ENCODE data around the gene SARM1. TPM values are rescaled to one million over a fixed set of nuclear protein-coding genes. Genes with fewer than 3 reads are reported as not detected.

SARM1 gene
- total RNA-seq, 1 donor = 5.8 TPM

DNA sequence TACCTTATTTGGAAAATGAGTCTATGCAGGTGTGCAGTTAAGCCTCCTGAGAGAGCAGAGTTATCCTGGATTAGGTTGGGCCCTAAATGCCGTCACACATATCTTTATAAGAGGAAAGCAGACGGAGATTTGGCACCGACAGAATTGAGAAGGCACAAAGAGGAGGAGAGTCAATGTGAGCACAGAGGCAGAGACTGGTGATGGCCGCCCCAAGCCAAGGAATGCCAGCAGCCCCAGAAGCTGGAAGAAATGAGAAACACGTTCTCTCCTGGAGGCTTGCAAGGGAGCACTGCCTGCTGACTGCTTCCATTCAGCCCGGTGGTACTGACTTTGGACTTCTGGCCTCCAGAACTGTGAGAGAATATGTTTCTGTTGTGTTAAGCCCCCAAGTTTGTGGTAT, 31.4 kb downstream of the SARM1 start:
- Histone ChIP-seq H3K4me3 (ENCODE audit: insufficient read depth, low read length) (no peak overlapping the region), H4K20me1 (ENCODE audit: insufficient read depth, low read length) (peaks cover 4% of the 10 kb centered on the region), H3K27me3 (ENCODE audit: insufficient read depth, low read length) (no peaks in the 10 kb centered on the region), H3K9me3 (ENCODE audit: low read depth, low read length) (no peaks in the 10 kb centered on the region), H3K4me1 (ENCODE audit: insufficient read depth, low read length) (peaks cover 14% of the 10 kb centered on the region), H3K36me3 (ENCODE audit: insufficient read depth, low read length) (peaks cover 26% of the 10 kb centered on the region), H3K27ac (ENCODE audit: low read depth, low read length) (no peak overlapping the region), H2AFZ (ENCODE audit: low read length) (no peak overlapping the region), H3K79me2 (ENCODE audit: insufficient read depth, low read length) (no peaks in the 10 kb centered on the region), H3K4me2 (ENCODE audit: insufficient read depth, low read length) (no peak overlapping the region)
- TF ChIP-seq CTCF (IDR thresholded peaks at IDR 0.05; ENCODE audit: extremely low read depth, low read depth, low read length) = no peak
- DNase-seq (ENCODE audit: insufficient read length, low spot score, missing footprints) = no peak

DNA sequence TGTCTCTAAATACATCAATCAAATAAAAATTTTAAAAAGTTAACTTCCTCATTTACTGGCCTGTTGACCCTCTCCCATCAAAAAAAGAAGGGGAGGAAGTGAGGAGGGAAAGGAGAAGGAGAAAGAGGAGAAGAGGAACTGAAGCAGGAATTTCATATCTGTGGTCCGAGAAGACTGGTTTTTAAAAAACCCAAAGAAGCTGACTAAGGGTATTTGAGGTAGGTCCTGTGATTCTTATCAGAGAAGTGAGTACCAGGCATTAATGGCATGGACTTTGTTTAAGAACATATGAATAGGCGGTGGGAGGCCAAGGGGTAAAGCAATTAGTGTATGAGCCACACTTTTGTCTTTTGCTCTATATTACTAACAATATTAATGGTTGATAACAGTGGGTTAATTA, 32.5 kb downstream of the SARM1 start:
- no peak for DNase-seq (ENCODE audit: insufficient read length, low spot score, missing footprints)
- no peak for TF ChIP-seq CTCF (IDR thresholded peaks at IDR 0.05; ENCODE audit: extremely low read depth, low read depth, low read length)
- H3K4me1 ChIP-seq (ENCODE audit: insufficient read depth, low read length) = peaks cover 9% of the 10 kb centered on the region
- no peak overlapping the region for H3K4me2 ChIP-seq (ENCODE audit: insufficient read depth, low read length)
- no peaks in the 10 kb centered on the region for H3K27me3 ChIP-seq (ENCODE audit: insufficient read depth, low read length)
- peaks cover 26% of the 10 kb centered on the region for H3K36me3 ChIP-seq (ENCODE audit: insufficient read depth, low read length)
- no peak overlapping the region for H2AFZ ChIP-seq (ENCODE audit: low read length)
- no peak overlapping the region for H3K4me3 ChIP-seq (ENCODE audit: insufficient read depth, low read length)
- H3K9me3 ChIP-seq (ENCODE audit: low read depth, low read length) = no peaks in the 10 kb centered on the region
- no peaks in the 10 kb centered on the region for H3K79me2 ChIP-seq (ENCODE audit: insufficient read depth, low read length)
- H3K27ac ChIP-seq (ENCODE audit: low read depth, low read length) = no peak overlapping the region
- H4K20me1 ChIP-seq (ENCODE audit: insufficient read depth, low read length) = no peaks in the 10 kb centered on the region

DNA sequence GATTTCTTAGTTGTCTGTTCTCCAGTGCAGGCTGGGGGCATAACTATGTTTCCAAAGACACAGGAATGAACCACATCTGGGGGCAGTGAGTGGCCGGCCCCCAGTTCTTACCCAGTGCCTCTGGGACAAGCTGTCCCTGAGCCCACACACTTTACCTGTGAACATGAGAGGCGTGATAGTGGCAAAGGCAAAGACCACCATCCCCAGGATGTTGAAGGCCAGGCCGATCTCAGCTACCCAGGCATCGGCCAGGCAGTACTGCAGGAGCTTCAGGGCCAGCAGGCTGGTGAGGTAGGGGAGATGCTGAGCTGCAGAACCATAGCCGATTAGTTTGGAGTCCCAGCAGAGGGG, 32.9 kb downstream of the SARM1 start:
- Histone ChIP-seq H2AFZ (ENCODE audit: low read length) (no peak overlapping the region), H3K79me2 (ENCODE audit: insufficient read depth, low read length) (no peaks in the 10 kb centered on the region), H3K4me2 (ENCODE audit: insufficient read depth, low read length) (no peak overlapping the region), H3K36me3 (ENCODE audit: insufficient read depth, low read length) (peaks cover 24% of the 10 kb centered on the region), H3K9me3 (ENCODE audit: low read depth, low read length) (no peaks in the 10 kb centered on the region), H3K4me3 (ENCODE audit: insufficient read depth, low read length) (peak overlapping the region; percentile 89), H4K20me1 (ENCODE audit: insufficient read depth, low read length) (no peaks in the 10 kb centered on the region), H3K27ac (ENCODE audit: low read depth, low read length) (no peak overlapping the region), H3K27me3 (ENCODE audit: insufficient read depth, low read length) (no peaks in the 10 kb centered on the region), H3K4me1 (ENCODE audit: insufficient read depth, low read length) (peaks cover 9% of the 10 kb centered on the region)
- TF ChIP-seq CTCF (IDR thresholded peaks at IDR 0.05; ENCODE audit: extremely low read depth, low read depth, low read length) = no peak
- DNase-seq (ENCODE audit: insufficient read length, low spot score, missing footprints) = no peak

DNA sequence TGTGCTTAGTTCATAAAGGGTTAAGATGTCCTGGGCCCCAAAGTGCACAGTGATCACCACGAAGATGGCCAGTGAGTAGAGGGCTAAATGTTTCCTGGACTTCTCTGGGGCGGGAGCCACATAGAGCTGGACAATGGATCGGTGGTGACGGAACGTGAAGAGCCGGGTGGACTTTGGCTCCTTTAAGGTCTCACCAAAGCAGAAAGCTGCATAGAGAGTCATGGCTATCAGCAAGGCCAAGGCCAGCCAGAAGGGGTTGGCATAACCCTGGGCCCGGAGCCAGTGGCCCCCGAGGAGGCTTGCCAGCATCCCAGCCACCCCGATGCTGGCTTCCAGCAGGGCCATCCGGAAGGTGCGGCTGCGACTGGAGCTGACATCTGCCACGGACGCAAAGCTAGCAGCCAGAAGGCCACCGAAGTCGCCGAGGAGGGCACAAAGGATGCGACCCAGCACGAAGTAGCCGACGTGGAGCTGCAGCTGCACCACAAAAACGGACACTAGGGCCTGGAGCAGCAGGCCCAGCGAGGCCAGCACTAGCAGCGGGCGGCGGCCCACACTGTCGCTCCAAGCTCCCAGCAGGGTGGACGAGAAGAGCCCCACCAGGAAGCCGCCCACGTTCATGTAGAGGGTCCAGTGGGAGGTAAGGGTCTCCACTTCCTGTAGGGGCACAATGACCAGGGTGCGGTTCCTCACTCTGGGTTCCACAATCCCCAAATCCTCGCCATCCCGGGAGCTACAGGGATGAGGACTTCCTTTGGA, 33.5 kb downstream of the SARM1 start:
- peak overlapping the region; percentile 83 for H3K4me2 ChIP-seq (ENCODE audit: insufficient read depth, low read length)
- H3K79me2 ChIP-seq (ENCODE audit: insufficient read depth, low read length) = no peaks in the 10 kb centered on the region
- peaks cover 9% of the 10 kb centered on the region for H3K4me1 ChIP-seq (ENCODE audit: insufficient read depth, low read length)
- H3K27ac ChIP-seq (ENCODE audit: low read depth, low read length) = no peak overlapping the region
- H3K27me3 ChIP-seq (ENCODE audit: insufficient read depth, low read length) = no peaks in the 10 kb centered on the region
- peak overlapping the region; percentile 81 for H2AFZ ChIP-seq (ENCODE audit: low read length)
- H3K9me3 ChIP-seq (ENCODE audit: low read depth, low read length) = no peaks in the 10 kb centered on the region
- H3K4me3 ChIP-seq (ENCODE audit: insufficient read depth, low read length) = peak overlapping the region; percentile 89
- peaks cover 24% of the 10 kb centered on the region for H3K36me3 ChIP-seq (ENCODE audit: insufficient read depth, low read length)
- no peaks in the 10 kb centered on the region for H4K20me1 ChIP-seq (ENCODE audit: insufficient read depth, low read length)
- no peak for TF ChIP-seq CTCF (IDR thresholded peaks at IDR 0.05; ENCODE audit: extremely low read depth, low read depth, low read length)
- peak; percentile 90 for DNase-seq (ENCODE audit: insufficient read length, low spot score, missing footprints)
